ENCODE results near the gene STAT1.
A peak's percentile ranks its signal among the peaks of the same experiment; 100 is the strongest.

The STAT1 gene

DNA sequence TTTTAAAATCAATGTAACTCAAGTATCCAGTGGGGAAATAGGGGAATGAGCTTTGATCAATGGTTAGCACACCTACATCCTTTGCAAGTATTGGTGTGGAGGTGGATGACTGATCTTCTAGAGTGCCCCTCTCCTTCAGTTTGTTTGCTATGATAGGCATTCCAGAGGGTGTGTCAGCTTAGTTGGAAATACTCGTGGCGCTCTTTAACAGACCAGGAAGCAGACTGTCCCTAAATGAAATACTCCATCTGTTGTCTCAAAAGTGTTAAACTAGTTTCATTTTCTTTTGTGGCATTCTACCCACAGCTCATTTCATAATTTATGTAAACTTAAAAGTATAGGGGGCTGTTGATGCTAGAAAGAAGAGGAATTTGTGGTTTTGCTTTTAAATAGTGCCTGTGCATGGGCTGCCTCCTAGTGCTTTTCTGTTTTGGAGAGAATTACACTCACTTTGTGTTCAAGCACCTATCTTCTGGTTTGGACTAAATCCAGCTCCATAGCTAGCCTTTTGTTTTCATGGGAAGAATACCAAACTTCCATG, 66.2 kb downstream of the STAT1 start:
- no peaks in the 10 kb centered on the region for H3K9me3 ChIP-seq (replicated peaks in 1 of 11)
- H3K4me2 ChIP-seq: peak overlapping the region; percentile 71 to 92 (median 76)
- H4K20me1 ChIP-seq: no peaks in the 10 kb centered on the region
- peak overlapping the region in 9 of 11 experiments; percentile 6 to 61 (median 49); a peak in 14 of 22 replicates for H3K9ac ChIP-seq
- H3K4me1 ChIP-seq: peaks cover 19 to 37% (median 30%) of the 10 kb centered on the region in 10 experiments
- H3K27me3 ChIP-seq: no peaks in the 10 kb centered on the region
- H3K36me3 ChIP-seq: no peaks in the 10 kb centered on the region
- TF ChIP-seq Cebpa-rat (IDR thresholded peaks at IDR 0.05): no peak
- peak overlapping the region in 9 of 11 experiments; percentile 52 to 77 (median 75); a peak in 18 of 22 replicates for H3K27ac ChIP-seq
- H3K4me3 ChIP-seq: peak overlapping the region in 4 of 10 experiments; percentile 9 to 48 (median 20); a peak in 6 of 20 replicates

DNA sequence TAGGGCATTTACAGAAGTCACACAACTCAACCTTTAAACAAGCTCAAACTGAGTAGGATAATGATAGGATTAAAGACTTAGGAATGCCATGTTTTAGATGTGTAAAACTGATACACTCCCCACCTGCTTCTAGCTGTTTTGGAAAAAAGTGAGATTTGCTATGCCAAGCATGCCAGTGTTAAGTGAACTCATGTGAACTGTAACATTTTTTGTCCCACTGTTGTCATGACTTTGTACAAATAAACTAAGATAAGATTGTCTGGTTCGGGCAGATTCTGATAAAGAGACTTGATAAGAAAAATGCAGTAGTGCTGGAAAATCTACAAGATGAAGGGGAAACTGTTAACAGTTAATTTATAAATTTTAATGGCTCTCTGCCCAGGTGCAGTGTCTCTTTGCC, 66.8 kb downstream of the STAT1 start:
- TF ChIP-seq Cebpa-rat (IDR thresholded peaks at IDR 0.05): no peak
- Histone ChIP-seq H4K20me1 (no peaks in the 10 kb centered on the region), H3K9me3 (replicated peaks in 1 of 11) (no peaks in the 10 kb centered on the region), H3K4me2 (peak overlapping the region; percentile 71 to 92 (median 76)), H3K9ac (peak overlapping the region in 5 of 11 experiments; percentile 6 to 61 (median 47); a peak in 9 of 22 replicates), H3K27me3 (no peaks in the 10 kb centered on the region), H3K36me3 (0 out of 22 replicates have a peak, but pooled peaks cover 0 to 4% (median 0%) of the 10 kb centered on the region in 11 experiments), H3K4me3 (peak overlapping the region in 2 of 10 experiments; percentile 9 to 20; a peak in 2 of 20 replicates), H3K27ac (peak overlapping the region in 9 of 11 experiments; percentile 52 to 77 (median 75); a peak in 17 of 22 replicates), H3K4me1 (peaks cover 19 to 37% (median 30%) of the 10 kb centered on the region in 10 experiments)

DNA sequence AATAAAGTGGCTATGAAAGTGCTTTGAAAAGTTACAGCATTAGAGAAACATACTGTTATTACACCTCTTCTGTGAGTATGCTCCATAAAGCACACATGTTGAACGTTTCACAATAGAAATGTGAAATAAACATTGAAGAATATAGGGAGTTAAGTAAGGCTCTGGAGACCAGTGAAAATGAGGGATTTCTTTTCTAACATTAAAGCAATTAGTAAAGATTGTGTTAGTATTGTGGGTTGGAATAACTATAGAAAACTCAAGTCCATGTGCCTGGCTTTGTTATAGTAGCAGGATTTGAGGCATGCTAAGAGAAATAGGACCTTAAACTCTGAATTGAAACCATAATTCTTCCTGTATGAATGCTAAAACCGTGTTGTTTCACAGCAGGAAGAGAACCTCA, 70.3 kb downstream of the STAT1 start:
- H3K9ac ChIP-seq: no peak overlapping the region
- 0 out of 22 replicates have a peak, but pooled peaks cover 0 to 6% (median 0%) of the 10 kb centered on the region in 11 experiments for H3K36me3 ChIP-seq
- H3K4me2 ChIP-seq: no peak overlapping the region
- H3K4me1 ChIP-seq: peaks cover 16 to 38% (median 31%) of the 10 kb centered on the region in 10 experiments
- no peaks in the 10 kb centered on the region for H4K20me1 ChIP-seq
- no peak overlapping the region for H3K27ac ChIP-seq
- no peak for TF ChIP-seq Cebpa-rat (IDR thresholded peaks at IDR 0.05)
- no peaks in the 10 kb centered on the region for H3K27me3 ChIP-seq
- no peaks in the 10 kb centered on the region for H3K9me3 ChIP-seq (replicated peaks in 1 of 11)
- no peak overlapping the region for H3K4me3 ChIP-seq

DNA sequence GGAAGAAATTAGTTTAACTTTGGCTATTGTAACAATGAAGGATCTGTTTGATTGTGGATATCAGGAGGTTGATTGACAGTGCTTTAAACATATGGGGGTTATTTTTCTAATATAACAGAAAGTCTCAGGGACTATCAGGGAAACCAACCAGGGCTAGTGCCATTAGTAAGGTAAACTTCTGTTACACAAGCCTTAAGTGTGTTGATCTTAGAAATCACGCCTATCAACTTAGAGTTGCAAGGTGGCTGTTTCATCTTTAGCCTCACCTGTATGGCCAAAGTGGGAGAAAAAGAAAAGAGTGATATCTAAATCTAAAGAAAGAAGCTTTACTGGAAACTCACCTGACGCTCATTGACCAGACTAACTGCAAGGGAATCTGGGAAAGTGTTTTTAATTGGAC, 71.3 kb downstream of the STAT1 start:
- Histone ChIP-seq H3K36me3 (peaks cover 0 to 6% (median 0%) of the 10 kb centered on the region in 11 experiments; a peak in 1 of 22 replicates), H3K4me1 (peaks cover 12 to 38% (median 28%) of the 10 kb centered on the region in 10 experiments), H3K27ac (no peak overlapping the region), H3K4me2 (no peak overlapping the region), H4K20me1 (no peaks in the 10 kb centered on the region), H3K27me3 (no peaks in the 10 kb centered on the region), H3K4me3 (no peak overlapping the region), H3K9me3 (replicated peaks in 1 of 11) (no peaks in the 10 kb centered on the region), H3K9ac (no peak overlapping the region)
- TF ChIP-seq Cebpa-rat (IDR thresholded peaks at IDR 0.05): no peak

GRCh38 chr2:190941571-190941970, 72.4 kb downstream of the STAT1 start:
- Histone ChIP-seq H3K27me3 (no peaks in the 10 kb centered on the region), H3K27ac (no peak overlapping the region), H3K4me2 (no peak overlapping the region), H3K9ac (no peak overlapping the region), H3K4me3 (no peak overlapping the region), H4K20me1 (no peaks in the 10 kb centered on the region), H3K4me1 (peaks cover 4 to 29% (median 16%) of the 10 kb centered on the region in 10 experiments; a peak in 18 of 20 replicates), H3K9me3 (replicated peaks in 1 of 11) (no peaks in the 10 kb centered on the region), H3K36me3 (peaks cover 0 to 6% (median 0%) of the 10 kb centered on the region in 11 experiments; a peak in 3 of 22 replicates)
- no peak for TF ChIP-seq Cebpa-rat (IDR thresholded peaks at IDR 0.05)

DNA sequence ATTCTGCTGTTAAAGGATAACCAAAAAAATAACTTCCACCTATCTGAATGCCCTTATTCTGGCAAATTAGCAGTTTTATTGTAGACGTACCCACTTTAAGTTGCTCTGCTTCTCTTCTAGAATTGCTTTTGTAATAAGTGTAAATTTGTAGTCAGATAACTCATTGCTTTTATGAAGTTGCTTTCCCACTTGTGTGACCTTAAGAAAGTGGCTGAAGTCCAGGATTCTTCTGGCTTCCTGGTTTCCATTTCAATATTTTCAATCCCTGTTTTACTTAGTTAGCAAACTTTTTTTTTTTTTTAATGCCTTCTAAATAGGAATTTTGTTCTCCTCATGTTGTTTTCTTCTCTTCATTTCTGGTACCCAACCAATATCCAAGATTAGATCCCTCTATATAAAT, 73.5 kb downstream of the STAT1 start:
- no peak for TF ChIP-seq Cebpa-rat (IDR thresholded peaks at IDR 0.05)
- no peaks in the 10 kb centered on the region for H3K9me3 ChIP-seq (replicated peaks in 1 of 11)
- H4K20me1 ChIP-seq: no peaks in the 10 kb centered on the region
- H3K4me3 ChIP-seq: no peak overlapping the region
- H3K4me1 ChIP-seq: peaks cover 4 to 22% (median 11%) of the 10 kb centered on the region in 10 experiments; a peak in 18 of 20 replicates
- H3K27ac ChIP-seq: no peak overlapping the region
- H3K4me2 ChIP-seq: 0 out of 22 replicates have a peak overlapping the region, but pooled peaks of 1 of the 11 experiments have one; percentile 8
- H3K27me3 ChIP-seq: no peaks in the 10 kb centered on the region
- no peak overlapping the region for H3K9ac ChIP-seq
- peaks cover 0 to 11% (median 0%) of the 10 kb centered on the region in 11 experiments; a peak in 6 of 22 replicates for H3K36me3 ChIP-seq

GRCh38 chr2:190938771-190939335, 75.1 kb downstream of the STAT1 start:
- H3K9me3 ChIP-seq (replicated peaks in 1 of 11): no peaks in the 10 kb centered on the region
- H4K20me1 ChIP-seq: no peaks in the 10 kb centered on the region
- no peaks in the 10 kb centered on the region for H3K27me3 ChIP-seq
- H3K9ac ChIP-seq: no peak overlapping the region; a peak in 1 of 22 replicates
- TF ChIP-seq Cebpa-rat (IDR thresholded peaks at IDR 0.05): no peak
- H3K27ac ChIP-seq: peak overlapping the region in 6 of 11 experiments; percentile 1 to 40 (median 23); a peak in 5 of 22 replicates
- H3K36me3 ChIP-seq: peaks cover 0 to 20% (median 3%) of the 10 kb centered on the region in 11 experiments; a peak in 9 of 22 replicates
- no peak overlapping the region for H3K4me3 ChIP-seq
- H3K4me2 ChIP-seq: peak overlapping the region in 10 of 11 experiments; percentile 5 to 62 (median 46); a peak in 13 of 22 replicates
- H3K4me1 ChIP-seq: peaks cover 4 to 22% (median 11%) of the 10 kb centered on the region in 10 experiments; a peak in 18 of 20 replicates

GRCh38 chr2:190935054-190935453, 78.9 kb downstream of the STAT1 start:
- Histone ChIP-seq H3K36me3 (peaks cover 18 to 50% (median 30%) of the 10 kb centered on the region in 11 experiments; a peak in 21 of 22 replicates), H3K4me1 (peaks cover 4 to 23% (median 11%) of the 10 kb centered on the region in 10 experiments; a peak in 18 of 20 replicates), H3K9ac (no peak overlapping the region), H3K4me2 (no peak overlapping the region), H3K9me3 (replicated peaks in 1 of 11) (no peaks in the 10 kb centered on the region), H4K20me1 (no peaks in the 10 kb centered on the region; a peak in 1 of 22 replicates), H3K27me3 (no peaks in the 10 kb centered on the region), H3K4me3 (no peak overlapping the region), H3K27ac (no peak overlapping the region)
- no peak for TF ChIP-seq Cebpa-rat (IDR thresholded peaks at IDR 0.05)

DNA sequence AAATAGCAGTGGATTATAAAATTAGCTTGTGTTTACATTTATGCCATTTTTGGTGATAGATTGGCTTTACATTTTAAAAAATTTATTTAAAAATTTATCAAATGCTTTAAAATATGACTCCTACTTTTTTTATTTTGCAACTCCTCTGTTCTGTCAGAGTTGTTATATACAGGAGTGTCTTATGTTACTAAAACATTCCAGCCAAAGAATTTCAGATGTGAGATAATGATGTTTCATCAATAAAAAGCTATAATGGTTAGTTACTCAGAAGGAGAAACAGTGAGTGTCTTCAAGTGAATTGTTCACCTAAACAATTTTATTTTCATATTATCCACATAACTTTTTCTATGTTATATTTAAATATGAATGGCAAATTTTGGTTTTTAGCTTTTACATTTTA, 80.6 kb downstream of the STAT1 start:
- Histone ChIP-seq H3K4me1 (peaks cover 1 to 13% (median 3%) of the 10 kb centered on the region in 10 experiments; a peak in 18 of 20 replicates), H3K4me3 (no peak overlapping the region), H3K9ac (no peak overlapping the region), H3K27ac (no peak overlapping the region), H3K9me3 (replicated peaks in 1 of 11) (no peaks in the 10 kb centered on the region), H4K20me1 (no peaks in the 10 kb centered on the region; a peak in 1 of 22 replicates), H3K4me2 (no peak overlapping the region), H3K36me3 (peaks cover 33 to 65% (median 47%) of the 10 kb centered on the region in 11 experiments; a peak in 21 of 22 replicates), H3K27me3 (no peaks in the 10 kb centered on the region)
- TF ChIP-seq Cebpa-rat (IDR thresholded peaks at IDR 0.05): no peak
